ENCODE data around the gene TEX13A.
"Not testable (repeated sequence)": the region's sequence is repeated elsewhere in the genome, so short reads cannot be mapped to it uniquely, and the experiment has no call there.

Gene TEX13A, protein sequence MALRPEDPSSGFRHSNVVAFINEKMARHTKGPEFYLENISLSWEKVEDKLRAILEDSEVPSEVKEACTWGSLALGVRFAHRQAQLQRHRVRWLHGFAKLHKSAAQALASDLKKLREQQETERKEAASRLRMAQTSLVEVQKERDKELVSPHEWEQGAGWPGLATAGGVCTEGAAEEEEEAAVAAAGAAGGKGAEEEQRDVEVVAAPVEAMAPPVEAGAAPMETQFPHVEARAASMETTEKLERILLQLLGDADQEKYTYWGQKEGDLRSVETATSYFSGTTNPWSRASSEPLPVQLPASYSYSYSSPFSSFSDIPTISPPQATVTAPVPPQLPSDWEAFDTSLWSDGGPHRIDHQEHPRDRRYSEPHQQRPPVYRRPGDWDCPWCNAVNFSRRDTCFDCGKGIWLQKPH

DNA sequence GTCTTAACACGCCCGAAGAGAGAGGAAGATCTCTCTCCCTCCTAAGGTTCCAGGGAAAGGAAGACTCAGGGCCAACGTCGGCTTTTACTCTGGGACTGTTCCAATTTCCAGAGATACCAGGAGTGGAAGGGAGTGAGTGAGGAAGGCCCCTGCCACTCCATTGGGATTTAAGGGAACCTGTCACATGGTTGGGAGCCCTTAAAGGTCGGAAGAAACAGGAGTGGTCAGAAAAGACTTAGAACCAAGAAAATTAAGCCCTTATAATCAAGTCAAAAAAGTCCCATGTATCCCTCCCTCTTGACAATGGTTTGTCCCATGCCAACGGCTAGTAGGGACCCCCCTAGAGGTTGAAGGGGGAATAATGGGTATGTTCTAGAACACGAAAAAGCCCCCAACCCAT lies at the start of gene TEX13A:
TSS of gene TEX13A (minus strand) at position 59 of the 400 bp plus-strand sequence. CDS start 297 bp downstream, outside the sequence.
- no peak for DNase-seq

DNA sequence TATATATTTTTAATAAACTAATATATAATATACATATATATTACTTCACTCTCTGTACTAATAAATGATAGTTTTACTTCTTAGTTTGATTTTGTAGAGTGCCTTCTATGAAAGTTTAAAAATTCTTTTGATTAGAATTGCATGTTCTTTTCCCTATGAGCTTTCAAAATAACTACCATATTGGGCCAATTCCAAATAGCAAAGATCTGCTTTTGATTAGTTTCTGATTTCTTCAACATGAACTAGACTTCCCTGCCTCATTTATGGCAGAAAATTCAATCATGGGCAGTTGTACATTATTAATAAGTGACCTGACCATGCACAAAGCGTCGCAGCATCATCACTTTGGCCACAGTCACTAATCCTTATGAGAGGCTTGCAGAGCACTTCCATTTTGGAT lies 48.9 kb upstream of the TEX13A start:
- no peak for DNase-seq

DNA sequence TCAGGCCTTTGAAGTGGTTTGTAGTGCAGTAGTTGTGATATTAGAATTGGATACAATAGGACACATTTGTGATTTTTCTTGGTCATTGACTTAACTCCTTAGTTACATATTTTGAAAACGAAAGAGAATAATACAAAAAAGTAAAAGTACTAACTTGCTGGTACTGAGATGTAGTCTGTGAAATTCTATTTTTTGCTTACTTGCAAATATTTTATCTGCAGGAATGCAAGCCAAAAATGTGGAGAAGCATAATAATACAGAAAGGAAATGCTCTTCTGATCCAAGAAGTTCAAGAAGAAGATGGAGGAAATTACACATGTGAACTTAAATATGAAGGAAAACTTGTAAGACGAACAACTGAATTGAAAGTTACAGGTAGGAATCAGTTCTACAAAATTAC lies 46.7 kb upstream of the TEX13A start:
- no peak for DNase-seq

DNA sequence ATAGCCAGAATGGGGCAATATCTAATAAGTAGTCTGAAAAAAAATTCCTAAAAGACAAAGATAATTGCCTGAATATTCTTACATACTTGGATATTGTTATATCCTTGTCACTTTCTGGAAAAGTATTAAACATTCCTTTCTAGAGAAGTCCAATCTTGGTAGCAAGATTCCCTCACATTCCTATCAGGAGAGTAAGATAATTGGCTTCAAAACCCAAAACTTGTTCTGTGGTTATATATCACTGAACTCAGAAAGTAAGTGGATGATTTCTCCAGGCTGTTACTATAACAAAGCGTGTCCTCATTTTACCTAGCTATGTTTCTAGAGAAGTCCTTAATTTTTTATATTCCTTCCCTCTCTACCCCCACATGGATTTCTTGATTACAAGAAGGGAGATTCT lies 46.0 kb upstream of the TEX13A start:
- DNase-seq = no peak

DNA sequence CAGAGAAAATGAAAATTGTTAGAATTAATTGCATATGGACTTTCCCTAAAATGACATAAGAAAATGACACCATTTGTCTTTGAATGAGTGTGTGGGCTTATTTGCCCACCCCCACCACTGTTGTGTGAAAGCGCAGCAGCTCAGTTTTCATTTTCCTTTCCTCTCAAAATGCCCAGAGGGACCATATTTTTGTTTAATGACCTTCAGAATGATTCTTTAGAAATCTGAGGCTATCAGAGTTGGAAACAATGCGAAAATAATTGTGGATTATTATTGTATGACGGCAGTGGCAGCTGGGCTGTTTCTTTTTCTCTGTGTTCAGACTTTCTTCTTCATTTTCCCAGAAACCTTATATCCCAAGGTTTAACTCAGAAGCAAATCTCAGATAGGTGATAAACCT lies 44.6 kb upstream of the TEX13A start:
- DNase-seq = no peak

DNA sequence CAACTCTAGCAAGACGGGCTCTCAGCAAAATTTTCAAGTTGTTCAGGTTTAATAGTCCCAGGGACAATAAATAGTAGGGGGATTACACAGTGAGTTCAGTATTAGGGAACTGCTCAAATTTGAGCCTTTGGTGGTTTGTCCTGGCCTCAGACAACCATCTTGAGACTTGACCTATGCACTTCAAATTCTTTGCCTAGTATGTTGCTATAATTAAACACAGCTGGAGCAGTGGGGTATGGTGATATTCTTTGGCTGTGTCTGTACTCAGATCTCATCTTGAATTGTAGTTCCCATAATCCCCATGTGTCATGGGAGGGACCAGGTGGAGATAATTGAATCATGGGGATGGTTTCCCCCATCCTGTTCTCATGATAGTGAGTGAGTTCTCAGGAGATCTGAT lies 43.3 kb upstream of the TEX13A start:
- DNase-seq = no peak

DNA sequence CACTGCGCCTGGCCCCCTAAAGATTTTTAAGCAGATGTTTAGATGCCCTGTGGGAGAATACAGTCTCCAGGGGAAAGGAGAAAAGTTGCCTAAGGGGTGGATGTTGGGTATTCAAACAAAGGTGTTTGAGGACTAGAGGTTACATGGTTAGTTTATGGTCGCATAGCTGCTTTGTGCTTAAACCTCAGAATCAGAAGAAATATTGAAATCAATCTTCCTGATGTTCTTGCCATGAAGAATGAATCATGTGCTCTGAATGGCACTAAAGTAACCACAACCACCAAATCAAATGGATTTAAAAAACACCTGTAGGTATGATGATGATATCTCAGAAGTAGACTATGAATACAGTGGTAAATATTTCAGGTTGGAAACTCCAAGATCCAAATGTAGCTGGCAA lies 42.7 kb upstream of the TEX13A start:
- DNase-seq = no peak

DNA sequence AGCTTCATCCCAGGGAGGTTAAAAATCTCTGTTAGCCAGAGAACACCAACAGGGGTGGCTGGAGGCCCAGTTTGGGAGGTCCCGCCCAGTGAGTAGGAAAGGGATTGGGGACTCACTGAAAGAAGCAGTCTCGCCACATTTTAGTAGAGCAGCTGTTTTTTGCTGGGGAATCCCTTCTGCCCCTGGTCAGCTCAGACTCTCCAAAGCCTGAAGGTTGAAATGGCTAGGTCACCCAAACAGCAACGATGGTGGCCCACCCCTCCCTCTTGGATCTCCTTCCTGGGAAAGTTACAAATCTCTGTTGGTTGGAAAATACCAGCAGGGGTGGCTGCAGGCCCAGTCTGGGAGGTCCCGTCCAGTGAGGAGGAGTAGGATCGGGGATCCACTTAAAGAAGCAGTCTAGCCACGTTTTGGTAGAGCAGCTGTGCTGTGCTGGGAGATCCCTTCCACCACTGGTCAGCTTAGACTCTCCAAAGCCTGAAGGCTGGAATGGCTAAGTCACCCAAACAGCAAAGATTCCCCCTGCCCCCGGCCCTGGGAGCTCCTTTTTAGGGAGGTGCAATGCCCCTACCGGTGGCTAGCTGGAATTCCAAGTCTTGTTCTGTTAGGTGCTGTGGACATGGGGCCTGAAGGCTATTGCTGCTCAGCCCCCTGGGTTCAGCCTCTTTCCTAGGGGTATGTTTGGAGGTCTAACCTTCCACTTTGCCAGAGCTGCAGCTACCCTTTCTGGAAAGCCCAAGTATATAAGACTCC lies 40.0 kb upstream of the TEX13A start:
- DNase-seq = no peak

DNA sequence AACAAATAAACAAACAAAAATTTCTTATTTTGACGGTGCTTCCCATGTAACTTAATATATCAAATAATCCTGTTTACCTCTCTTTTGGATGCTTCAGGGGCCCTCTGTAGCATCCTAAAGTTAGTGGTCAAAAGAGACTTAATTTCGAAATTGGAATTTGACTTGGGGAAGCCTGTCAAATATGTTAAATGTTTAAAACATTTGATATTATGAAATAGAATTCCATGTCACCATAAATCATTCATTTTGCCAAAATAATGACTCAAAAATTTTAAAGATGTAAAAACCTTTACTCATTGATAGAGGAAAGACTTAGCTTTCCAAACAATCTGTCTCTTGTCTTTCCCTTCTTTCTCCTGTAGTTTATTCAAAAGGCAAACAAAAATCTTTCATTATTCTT lies 20.6 kb upstream of the TEX13A start:
- no peak for DNase-seq

DNA sequence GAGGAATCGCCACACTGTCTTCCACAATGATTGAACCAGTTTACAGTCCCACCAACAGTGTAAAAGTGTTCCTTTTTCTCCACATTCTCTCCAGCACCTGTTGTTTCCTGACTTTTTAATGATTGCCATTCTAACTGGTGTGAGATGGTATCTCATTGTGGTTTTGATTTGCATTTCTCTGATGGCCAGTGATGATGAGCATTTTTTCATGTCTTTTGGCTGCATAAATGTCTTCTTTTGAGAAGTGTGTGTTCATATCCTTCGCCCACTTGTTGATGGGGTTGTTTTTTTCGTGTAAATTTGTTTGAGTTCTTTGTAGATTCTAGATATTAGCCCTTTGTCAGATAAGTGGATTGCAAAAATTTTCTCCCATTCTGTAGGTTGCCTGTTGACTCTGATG lies 16.9 kb upstream of the TEX13A start:
- DNase-seq = not testable (repeated sequence)

DNA sequence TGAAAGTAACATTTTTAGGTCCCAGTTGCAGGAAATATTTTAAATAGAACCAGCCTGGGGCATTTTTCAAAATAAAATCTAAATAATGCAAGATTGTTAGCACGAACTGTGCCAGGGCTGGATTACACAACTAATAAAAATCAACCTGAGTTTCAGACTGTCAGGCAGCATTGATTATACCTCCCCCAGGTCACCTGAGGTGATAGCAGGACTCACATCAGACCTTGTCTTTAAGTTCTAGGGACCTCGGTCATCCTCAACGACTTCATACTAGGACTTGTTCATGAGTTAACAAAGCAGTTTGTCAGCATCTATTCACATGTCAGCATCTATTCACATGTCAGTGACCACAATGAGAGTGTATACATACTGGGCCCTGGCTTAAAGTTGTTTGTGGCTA lies 8.7 kb upstream of the TEX13A start:
- DNase-seq = no peak

DNA sequence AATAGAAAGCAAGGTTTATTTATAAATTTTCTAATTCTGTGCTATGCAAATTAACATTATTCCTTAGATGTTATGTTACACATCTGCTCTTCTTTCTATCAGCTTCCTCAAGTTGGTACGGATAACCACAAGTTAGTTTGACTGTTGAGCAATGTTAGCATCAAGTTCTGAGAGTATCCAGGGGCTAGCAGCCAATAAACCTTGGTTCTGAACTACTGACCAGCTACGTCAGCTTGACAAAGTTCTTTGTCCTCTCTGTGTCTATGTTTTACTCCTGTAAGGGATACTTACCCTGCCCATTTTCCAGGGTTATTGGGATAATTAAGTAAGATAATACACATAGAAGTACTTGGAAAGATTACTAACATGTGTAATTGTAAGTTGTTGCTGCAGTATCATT lies 8.1 kb upstream of the TEX13A start:
- no peak for DNase-seq

DNA sequence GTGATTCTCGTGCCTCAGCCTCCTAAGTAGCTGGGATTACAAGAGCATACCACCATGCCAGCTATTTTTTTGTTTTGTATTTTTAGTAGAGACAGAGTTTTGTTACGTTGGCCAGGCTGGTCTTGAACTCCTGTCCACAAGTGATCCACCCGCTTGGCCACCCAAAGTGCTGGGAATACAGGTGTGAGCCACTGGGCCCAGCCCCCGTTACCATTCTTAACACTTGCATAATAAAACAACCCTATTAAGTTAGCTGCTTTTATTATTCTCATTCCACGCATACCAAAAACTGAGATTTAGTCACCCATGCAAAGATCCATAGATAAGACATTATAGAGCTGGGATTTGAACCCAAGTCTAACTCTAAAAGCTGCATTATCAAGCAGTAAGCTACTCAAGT lies 6.0 kb upstream of the TEX13A start:
- DNase-seq = no peak

DNA sequence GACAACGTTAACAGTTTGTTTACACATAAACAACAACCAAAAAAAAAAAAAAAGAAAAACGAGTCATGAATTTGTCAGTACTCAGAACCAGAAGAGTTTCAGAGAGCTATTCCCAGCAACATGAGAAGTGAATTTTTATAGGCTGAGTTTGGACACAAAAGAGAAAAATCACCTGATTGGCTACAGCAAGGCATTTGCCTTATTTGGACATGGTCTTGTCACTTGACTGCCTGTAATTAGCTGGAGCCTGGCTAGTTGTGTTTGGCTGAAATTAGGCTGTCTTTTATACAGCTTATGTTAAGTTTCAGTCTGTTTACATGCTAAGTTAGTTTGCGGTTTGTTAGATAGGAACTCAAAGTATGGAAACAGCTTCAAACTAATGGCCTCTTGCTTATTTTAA lies 880 bp upstream of the TEX13A start:
- no peak for DNase-seq

DNA sequence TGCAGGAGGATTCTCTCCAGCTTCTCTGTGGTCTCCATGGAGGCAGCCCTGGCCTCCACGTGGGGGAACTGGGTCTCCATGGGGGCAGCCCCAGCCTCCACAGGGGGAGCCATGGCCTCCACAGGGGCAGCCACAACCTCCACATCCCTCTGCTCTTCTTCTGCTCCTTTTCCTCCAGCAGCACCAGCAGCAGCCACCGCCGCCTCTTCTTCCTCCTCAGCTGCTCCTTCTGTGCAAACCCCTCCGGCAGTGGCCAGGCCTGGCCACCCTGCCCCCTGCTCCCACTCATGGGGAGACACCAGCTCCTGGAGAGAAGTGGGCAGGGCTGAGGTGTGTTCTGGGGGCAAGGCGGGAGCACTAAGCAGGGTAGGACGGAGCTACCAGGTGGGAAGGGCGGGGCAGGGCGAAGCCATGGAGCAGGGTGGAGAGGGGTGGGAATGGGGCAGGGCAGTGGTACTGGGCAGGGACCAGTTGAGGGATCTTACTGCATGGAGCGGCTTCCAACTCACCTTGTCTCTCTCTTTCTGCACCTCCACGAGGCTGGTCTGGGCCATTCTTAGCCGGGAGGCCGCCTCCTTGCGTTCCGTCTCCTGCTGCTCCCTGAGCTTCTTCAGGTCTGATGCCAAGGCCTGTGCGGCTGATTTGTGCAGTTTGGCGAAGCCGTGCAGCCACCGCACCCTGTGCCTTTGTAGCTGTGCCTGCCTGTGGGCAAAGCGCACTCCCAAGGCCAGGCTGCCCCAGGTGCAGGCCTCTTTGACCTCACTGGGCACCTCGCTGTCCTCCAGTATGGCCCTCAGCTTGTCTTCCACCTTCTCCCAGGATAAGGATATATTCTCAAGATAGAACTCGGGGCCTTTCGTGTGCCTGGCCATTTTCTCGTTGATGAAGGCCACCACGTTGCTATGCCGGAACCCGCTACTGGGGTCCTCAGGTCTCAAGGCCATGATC lies 766 bp downstream of the TEX13A start:
- DNase-seq = no peak

DNA sequence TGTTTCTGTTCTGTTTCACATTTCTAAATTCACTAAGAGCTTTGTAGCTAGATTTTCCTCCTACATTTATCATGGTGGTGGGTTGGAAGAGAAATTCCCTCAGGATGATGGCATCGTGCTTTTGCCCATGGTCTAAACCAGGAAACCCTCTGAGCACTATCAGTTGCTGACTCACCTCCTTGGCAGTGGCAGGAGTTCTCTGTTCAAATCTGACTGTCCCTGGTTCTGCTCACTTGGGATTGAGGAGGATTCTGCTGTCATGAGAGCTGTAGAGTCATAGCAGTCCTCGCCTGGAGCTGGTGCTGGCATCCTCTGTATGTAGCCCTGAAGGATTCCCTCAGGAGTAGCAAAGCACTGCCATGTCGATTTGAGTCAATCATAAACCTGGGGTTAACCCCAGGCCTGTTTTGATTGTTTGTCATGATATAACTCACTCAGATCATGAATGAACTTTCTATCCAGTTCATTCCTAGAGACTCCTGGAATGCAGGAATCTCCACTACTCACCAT lies 9.4 kb downstream of the TEX13A start:
- no peak for DNase-seq

DNA sequence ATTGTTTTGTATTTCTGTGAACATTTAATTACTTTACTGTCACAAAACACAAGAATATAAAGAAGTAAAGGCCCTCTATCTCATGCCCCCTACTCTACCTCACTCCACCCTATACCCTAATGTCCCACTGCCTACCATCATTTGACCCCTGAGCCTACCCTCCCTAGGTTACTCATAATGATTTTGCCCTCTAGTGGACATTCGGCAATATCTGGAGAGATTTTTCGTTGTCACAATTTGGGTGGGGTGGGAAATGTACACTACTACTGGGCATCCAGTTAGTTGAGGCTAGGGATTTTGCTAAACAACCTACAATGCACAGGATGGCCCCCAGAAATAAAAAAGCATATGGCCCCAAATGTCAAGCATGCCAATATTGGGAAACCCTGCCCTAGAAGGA lies 10.2 kb downstream of the TEX13A start:
- no peak for DNase-seq

DNA sequence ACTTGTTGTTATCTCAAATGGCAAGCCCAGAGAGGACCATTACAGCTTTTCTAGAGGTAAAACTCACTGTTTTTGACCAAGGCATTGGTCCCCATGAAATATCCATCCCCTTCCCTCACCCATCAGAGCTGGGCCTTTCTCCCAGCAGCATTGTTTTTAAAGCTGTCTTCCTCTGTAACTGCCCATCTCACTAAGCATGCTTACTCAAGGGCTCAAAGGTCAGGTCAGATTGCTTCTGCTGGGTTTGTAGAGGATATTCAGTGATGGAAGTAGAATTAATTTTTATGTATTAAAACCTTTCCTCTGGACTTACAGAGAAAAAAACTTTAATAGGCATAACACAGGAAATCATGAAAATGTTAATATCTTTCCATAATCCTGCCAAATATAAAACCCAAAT lies 11.1 kb downstream of the TEX13A start:
- DNase-seq = no peak

DNA sequence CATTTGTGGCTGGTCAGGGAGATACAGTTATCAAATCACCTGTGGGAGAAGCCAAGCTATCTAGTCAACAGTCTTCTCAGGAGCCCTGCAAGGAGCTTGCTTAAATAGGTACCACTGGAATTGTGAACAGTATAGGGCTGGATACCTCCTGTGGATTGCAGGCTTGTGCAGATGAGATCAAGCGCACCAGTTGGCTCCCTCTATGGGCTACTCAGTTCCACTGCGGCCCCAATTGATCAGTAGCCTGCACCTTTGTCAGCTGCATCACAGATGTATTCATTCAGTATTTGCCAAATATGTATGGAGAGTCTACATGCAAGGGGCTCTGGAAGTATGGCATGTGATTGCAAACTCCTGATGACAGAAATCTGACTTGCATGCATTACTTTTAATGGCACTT lies 28.6 kb downstream of the TEX13A start:
- no peak for DNase-seq

DNA sequence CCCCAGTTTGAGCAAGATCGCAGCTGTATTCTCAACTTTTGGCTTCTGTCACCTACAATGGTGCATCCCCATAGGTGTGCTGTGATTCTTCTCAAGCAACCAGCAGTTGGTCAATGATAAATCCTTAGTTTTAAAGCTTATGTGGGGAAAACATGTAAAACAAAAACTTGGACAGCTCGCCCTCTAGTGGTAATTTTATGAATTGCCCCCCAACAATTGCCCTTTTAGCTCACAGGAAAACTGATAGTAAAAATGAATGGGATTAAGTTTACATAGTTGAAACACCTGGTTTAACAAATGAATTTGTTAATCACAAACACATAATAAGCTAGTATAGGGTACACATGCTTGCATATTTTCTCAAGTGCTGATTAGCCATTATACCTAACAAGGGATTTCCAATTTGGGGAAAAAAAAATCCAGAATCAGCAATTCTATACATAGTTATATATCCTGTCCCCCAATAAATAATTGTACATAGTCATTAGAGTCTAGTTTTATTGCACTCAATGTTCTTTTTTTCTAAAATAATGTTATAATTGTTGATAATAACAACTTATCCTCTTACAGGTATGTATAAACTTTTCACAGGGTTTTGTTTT lies 30.1 kb downstream of the TEX13A start:
- DNase-seq = no peak

DNA sequence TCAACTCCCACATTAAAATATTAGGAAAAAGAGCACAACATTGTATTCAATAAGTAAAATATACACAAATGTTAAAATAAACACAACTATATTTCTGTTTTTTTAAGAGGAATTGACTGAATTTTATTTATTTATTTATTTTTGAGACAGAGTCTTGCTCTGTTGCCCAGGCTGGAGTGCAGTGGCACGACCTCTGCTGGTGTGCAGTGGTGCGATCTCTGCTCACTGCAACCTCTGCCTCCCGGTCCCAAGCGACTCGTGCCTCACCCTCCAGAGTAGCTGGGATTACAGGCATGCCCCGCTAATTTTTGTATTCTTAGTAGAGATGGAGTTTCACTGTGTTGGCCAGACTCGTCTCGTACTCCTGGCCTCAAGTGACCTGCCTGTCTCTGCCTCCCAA lies 31.4 kb downstream of the TEX13A start:
- no peak for DNase-seq

DNA sequence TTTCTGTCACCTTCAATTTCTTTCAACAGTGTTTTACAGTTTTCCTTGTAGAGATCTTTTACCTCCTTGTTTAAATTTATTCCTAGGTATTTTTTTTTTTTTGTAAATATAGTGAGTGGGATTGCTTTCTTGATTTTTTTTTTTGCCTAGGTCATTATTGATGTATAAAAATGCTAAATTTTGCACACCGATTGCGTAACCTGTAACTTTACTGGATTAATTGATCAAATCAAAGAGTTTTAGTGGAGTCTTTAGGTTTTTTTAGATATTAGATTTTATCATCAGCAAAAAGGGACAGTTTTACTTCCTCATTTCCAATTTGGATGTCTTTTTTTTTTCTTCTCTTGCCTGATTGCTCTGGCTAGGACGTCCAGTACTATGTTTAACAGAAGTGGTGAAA lies 40.9 kb downstream of the TEX13A start:
- no peak for DNase-seq

DNA sequence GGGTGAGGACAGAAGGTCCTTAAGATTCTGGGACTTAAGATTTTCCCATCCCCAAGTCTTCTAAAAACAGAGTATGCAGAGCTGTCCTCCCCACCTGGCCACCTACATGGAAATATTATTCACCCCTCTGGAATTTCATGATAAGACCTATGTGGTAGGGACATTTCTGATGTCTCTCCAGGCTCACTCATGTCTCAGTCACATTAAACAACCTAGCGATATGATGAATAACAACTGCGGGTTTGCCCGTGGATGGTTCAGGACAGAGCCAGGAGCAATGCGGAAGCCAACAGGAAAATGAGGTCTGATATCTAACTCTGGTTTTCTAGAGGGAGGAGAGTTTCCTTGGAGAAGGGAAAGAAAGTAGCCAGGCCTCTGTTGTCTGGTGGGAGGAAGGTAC lies 47.4 kb downstream of the TEX13A start:
- no peak for DNase-seq
